Kidney (tissue), 14 donors: ENCODE measurements around the gene EMSY. TPM values are rescaled to one million over a fixed set of nuclear protein-coding genes. Genes with fewer than 3 reads are reported as not detected.
"Not testable (repeated sequence)": the region's sequence is repeated elsewhere in the genome, so short reads cannot be mapped to it uniquely, and the experiment has no call there.

ENCODE experiments used
- DNase-seq, 5 donors: peaks; one replicate each; pipeline ENCODE4 v3.0.0-alpha.2; 2013 to 2020
- FAIRE-seq: peaks from 2 replicates; lab custom pipeline; 2012; peaks lifted over from hg19 to GRCh38; lab: Jason Lieb, UNC
- H3K27ac ChIP-seq, 2 donors: one replicate each; pipeline ENCODE4 v1.7.0; 2013; ENCODE audit warnings: low read depth in 2 of 2, low read length in 2 of 2, inconsistent platforms in 1 of 2
- H3K27me3 ChIP-seq: one replicate; pipeline ENCODE4 v1.7.1; 2013; ENCODE audit warnings: low read length, inconsistent platforms; ENCODE audit not compliant: control insufficient read depth, insufficient read depth
- H3K36me3 ChIP-seq, 3 donors: one replicate each; pipeline versions ENCODE4 v1.7.0 to v1.7.1; 2013; ENCODE audit warnings: low read length in 3 of 3, control low read depth in 1 of 3, inconsistent platforms in 1 of 3; ENCODE audit not compliant: insufficient read depth in 3 of 3, control insufficient read depth in 2 of 3
- H3K4me1 ChIP-seq, 3 donors: one replicate each; pipeline versions ENCODE4 v1.7.0 to v1.7.1; 2013; ENCODE audit warnings: low read length in 3 of 3, inconsistent platforms in 1 of 3, low read depth in 1 of 3; ENCODE audit not compliant: control insufficient read depth in 2 of 3, insufficient read depth in 2 of 3
- H3K4me3 ChIP-seq, 3 donors: one replicate each; pipeline versions ENCODE4 v1.7.0 to v1.8.1; 2013; ENCODE audit warnings: low read length in 3 of 3, control low read depth in 1 of 3, inconsistent platforms in 1 of 3
- H3K9ac ChIP-seq, 3 donors: one replicate each; pipeline versions ENCODE4 v1.7.0 to v1.7.1; 2013; ENCODE audit warnings: low read length in 3 of 3, control low read depth in 1 of 3, inconsistent platforms in 1 of 3
- H3K9me3 ChIP-seq, 3 donors: one replicate each; pipeline versions ENCODE4 v1.7.0 to v1.7.1; 2013; ENCODE audit warnings: low read length in 3 of 3, control low read depth in 1 of 3, inconsistent platforms in 1 of 3; ENCODE audit not compliant: control insufficient read depth in 2 of 3, insufficient read depth in 1 of 3
- CTCF ChIP-seq: IDR thresholded peaks from 3 replicates; pipeline ENCODE4 v1.5.1; 2012; ENCODE audit warnings: mild to moderate bottlenecking, moderate library complexity, borderline replicate concordance; ENCODE audit not compliant: insufficient read depth; ENCODE audit errors: extremely low read depth
- intact Hi-C: fragments of 100-400 bp; cut with DNase I; formaldehyde crosslinking; loops from one replicate; pipeline ENCODE4 v1.11.1; 2022
- polyA plus RNA-seq: library from polyadenylated mRNA; stranded (reverse); fragments of 350-450 nt; fragmentation: Illumina TruSeq; extraction: RNeasy Lipid Tissue Mini Kit (QIAGEN cat#74804); gene quantifications from one replicate; pipeline ENCODE4 v1.2.3, GENCODE V29; 2014; ENCODE audit warnings: low read depth, low replicate concordance; ENCODE audit not compliant: insufficient read depth
- total RNA-seq: library from RNA; stranded (reverse); fragmentation: NEBNext Ultra II Directional; extraction: Animal tissue kit (Norgen Biotek cat#: 25700); gene quantifications from one replicate; pipeline ENCODE4 v1.2.1, GENCODE V29; 2021
- donor health status: control.
- donor health status: control.
- donor health status: control.
- donor health status: control.
- donor health status: control.
- donor health status: DM: yes; HTN: yes; CAD: no.
- donor health status: Normal renal cell carcinoma (clear cell type).

Gene EMSY
- total and polyA plus RNA-seq, 2 donors from 2014 or later = 7.5 to 22.2 TPM

DNA sequence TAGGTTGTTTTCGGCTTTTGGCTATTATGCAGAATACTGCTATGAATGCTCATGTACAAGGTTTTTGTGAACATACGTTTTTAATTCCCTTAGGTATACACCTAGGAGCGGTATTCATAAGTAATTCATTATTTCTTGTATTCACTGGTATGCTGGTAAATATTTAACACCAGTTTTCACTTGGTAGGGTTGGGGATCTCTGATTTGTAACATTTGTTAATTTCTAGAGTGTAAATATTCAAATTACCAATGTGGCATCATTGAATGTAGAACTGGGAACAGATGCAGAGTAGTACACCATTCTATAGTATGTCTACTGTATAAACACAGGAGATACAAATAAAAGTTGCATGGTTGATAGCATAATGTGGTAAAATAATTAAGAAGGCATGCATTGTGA, 47.4 kb upstream of the EMSY start:
- no peak overlapping the region for H3K4me3 ChIP-seq
- no peak overlapping the region for H3K27ac ChIP-seq
- TF ChIP-seq CTCF = no peak
- H3K9ac ChIP-seq = no peak overlapping the region
- FAIRE-seq = no peak
- H3K4me1 ChIP-seq = no peaks in the 10 kb centered on the region
- H3K36me3 ChIP-seq = no peaks in the 10 kb centered on the region
- no peaks in the 10 kb centered on the region for H3K27me3 ChIP-seq
- H3K9me3 ChIP-seq = no peaks in the 10 kb centered on the region
- no peak for DNase-seq
- intact Hi-C loops = no loop called here

- no peak overlapping the region for H3K9ac ChIP-seq
- no peak overlapping the region for H3K4me3 ChIP-seq
- FAIRE-seq = no peak
- H3K9me3 ChIP-seq = no peaks in the 10 kb centered on the region
- intact Hi-C loops = no loop called here
- no peaks in the 10 kb centered on the region for H3K36me3 ChIP-seq
- no peaks in the 10 kb centered on the region for H3K27me3 ChIP-seq
- DNase-seq = no peak
- H3K27ac ChIP-seq = no peak overlapping the region
- no peaks in the 10 kb centered on the region for H3K4me1 ChIP-seq
- no peak for TF ChIP-seq CTCF
Measured at GRCh38 chr11:76400967-76401366, 43.9 kb upstream of the EMSY start.

DNA sequence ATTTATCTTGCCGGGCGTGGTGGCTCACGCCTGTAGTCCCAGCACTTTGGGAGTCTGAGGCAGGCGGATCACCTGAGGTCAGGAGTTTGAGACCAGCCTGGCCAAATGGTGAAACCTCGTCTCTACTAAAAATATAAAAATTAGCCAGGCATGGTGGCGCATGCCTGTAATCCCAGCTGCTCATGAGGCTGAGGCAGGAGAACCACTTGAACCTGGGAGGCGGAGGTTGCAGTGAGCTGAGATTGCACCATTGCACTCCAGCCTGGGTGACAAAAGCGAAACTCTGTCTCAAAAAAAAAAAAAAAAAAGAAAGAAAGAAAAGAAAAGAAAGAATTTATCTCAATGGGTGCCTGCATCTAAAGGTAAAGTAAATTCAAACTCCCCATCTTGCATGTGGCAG, 43.3 kb upstream of the EMSY start:
- FAIRE-seq, DNase-seq, intact Hi-C loops, H3K27ac ChIP-seq, H3K36me3 ChIP-seq, H3K9me3 ChIP-seq, H3K4me3 ChIP-seq, H3K4me1 ChIP-seq, H3K27me3 ChIP-seq, H3K9ac ChIP-seq: not testable (repeated sequence)

- Histone ChIP-seq H3K36me3 (no peaks in the 10 kb centered on the region), H3K4me3 (no peak overlapping the region), H3K27ac (no peak overlapping the region), H3K27me3 (no peaks in the 10 kb centered on the region), H3K9me3 (no peaks in the 10 kb centered on the region), H3K4me1 (peaks cover 2 to 4% (median 2%) of the 10 kb centered on the region in 3 donors), H3K9ac (no peak overlapping the region)
- intact Hi-C loops = no loop called here
- TF ChIP-seq CTCF = no peak
- DNase-seq (no peak), FAIRE-seq (no peak)
Measured at GRCh38 chr11:76406359-76406758, 38.5 kb upstream of the EMSY start.
